ENCODE measurements around the gene RYR1. TPM values are rescaled to one million over a fixed set of nuclear protein-coding genes. Genes with fewer than 3 reads are reported as not detected.

Gene RYR1
- total RNA-seq, 2 experiments from 2014 or later: 0.20 to 1.2 TPM

DNA sequence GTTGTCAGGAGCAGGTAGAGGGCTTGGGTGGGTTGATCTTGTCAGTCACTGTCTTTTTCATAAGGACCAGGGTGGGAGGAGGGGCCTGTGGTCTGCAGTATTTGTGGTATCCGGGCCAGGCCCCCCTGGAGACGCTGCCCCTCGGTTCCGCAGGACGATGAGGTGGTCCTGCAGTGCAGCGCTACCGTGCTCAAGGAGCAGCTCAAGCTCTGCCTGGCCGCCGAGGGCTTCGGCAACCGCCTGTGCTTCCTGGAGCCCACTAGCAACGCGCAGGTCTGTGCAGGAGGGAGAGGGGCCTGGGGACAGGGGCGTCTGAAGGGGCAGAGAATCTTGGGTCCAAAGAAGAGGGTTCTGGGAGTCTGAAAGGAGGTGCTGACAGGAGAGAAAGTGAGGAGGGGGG lies 7.1 kb downstream of the RYR1 start:
- Histone ChIP-seq H3K9me3 (ENCODE audit: control insufficient read depth in 1 of 2, insufficient read depth in 1 of 2, low read length in 2 of 2) (no peaks in the 10 kb centered on the region), H3K4me3 (ENCODE audit: low read length) (no peak overlapping the region), H3K36me3 (ENCODE audit: insufficient read depth, low read length) (no peaks in the 10 kb centered on the region), H3K27me3 (ENCODE audit: control insufficient read depth in 1 of 2, insufficient read depth in 2 of 2, low read length in 2 of 2) (peaks cover 0 to 2% of the 10 kb centered on the region in 2 experiments), H3K4me1 (ENCODE audit: insufficient read depth, low read length) (no peaks in the 10 kb centered on the region), H3K27ac (ENCODE audit: low read depth in 1 of 2, low read length in 2 of 2) (no peak overlapping the region)
- CTCF ChIA-PET: no interaction called here
- Mint-ChIP-seq H3K4me3 (no peak overlapping the region), H3K36me3 (ENCODE audit: low read depth) (no peaks in the 10 kb centered on the region), H3K27ac (no peak overlapping the region), H3K9me3 (no peaks in the 10 kb centered on the region), H3K4me1 (ENCODE audit: low read depth) (no peaks in the 10 kb centered on the region), H3K27me3 (peaks cover 25% of the 10 kb centered on the region)
- intact Hi-C loops (cut with DNase I, micrococcal nuclease): no loop called here
- no peak for DNase-seq
- POLR2A ChIA-PET: no interaction called here
- ATAC-seq (ENCODE audit: poor library complexity): no peak
- TF ChIP-seq, protein P1, sequence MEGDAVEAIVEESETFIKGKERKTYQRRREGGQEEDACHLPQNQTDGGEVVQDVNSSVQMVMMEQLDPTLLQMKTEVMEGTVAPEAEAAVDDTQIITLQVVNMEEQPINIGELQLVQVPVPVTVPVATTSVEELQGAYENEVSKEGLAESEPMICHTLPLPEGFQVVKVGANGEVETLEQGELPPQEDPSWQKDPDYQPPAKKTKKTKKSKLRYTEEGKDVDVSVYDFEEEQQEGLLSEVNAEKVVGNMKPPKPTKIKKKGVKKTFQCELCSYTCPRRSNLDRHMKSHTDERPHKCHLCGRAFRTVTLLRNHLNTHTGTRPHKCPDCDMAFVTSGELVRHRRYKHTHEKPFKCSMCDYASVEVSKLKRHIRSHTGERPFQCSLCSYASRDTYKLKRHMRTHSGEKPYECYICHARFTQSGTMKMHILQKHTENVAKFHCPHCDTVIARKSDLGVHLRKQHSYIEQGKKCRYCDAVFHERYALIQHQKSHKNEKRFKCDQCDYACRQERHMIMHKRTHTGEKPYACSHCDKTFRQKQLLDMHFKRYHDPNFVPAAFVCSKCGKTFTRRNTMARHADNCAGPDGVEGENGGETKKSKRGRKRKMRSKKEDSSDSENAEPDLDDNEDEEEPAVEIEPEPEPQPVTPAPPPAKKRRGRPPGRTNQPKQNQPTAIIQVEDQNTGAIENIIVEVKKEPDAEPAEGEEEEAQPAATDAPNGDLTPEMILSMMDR (IDR thresholded peaks at IDR 0.05): no peak

DNA sequence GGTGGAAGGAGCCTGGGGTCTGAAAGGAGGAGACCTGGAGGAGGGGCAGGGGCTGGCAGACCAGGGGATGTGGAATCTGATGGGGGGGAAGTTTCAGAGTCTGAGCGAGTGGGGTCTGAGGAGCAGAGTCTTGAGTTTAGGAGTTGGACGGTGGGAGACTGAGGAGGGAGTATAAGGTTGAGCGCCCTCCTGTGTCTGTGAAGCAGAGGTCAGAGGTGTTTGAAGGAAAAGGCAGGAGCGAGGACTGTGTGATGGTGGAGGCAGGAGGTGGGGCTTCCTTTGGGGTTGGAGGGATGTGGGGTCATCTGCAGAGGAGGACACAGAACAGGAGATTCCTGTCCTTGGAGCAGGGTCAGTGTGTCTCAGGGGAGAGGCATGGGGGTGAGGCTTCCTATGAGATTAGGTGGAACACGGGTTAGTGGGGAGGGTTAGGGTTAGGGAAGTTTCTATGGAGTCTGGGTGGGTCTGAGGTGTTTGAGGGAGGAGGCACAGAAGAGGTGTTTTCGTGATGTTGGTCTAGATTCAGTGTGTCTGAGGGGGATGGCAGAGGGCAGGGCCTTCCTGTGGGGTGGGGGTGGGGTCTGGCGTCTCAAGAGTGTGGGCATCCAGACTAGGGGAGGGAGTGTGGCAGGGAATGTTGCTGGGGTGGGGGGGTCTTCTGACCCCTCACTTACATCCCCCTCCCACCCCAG lies 8.3 kb downstream of the RYR1 start:
- ChIA-PET CTCF (no interaction called here), POLR2A (no interaction called here)
- no peak overlapping the region for H3K4me3 ChIP-seq (ENCODE audit: low read length)
- no peak overlapping the region for H3K27ac ChIP-seq (ENCODE audit: low read depth in 1 of 2, low read length in 2 of 2)
- TF ChIP-seq, protein P1 (IDR thresholded peaks at IDR 0.05): no peak
- no peaks in the 10 kb centered on the region for H3K36me3 ChIP-seq (ENCODE audit: insufficient read depth, low read length)
- H3K9me3 ChIP-seq (ENCODE audit: control insufficient read depth in 1 of 2, insufficient read depth in 1 of 2, low read length in 2 of 2): no peaks in the 10 kb centered on the region
- H3K4me1 ChIP-seq (ENCODE audit: insufficient read depth, low read length): no peaks in the 10 kb centered on the region
- Mint-ChIP-seq H3K4me1 (ENCODE audit: low read depth) (no peaks in the 10 kb centered on the region), H3K27me3 (peaks cover 20% of the 10 kb centered on the region), H3K4me3 (no peak overlapping the region), H3K9me3 (no peaks in the 10 kb centered on the region), H3K36me3 (ENCODE audit: low read depth) (no peaks in the 10 kb centered on the region), H3K27ac (no peak overlapping the region)
- DNase-seq (peak in 1 of 14 experiments; percentile 13), ATAC-seq (ENCODE audit: poor library complexity) (no peak)
- H3K27me3 ChIP-seq (ENCODE audit: control insufficient read depth in 1 of 2, insufficient read depth in 2 of 2, low read length in 2 of 2): peaks cover 0 to 2% of the 10 kb centered on the region in 2 experiments
- intact Hi-C loops (cut with DNase I, micrococcal nuclease): no loop called here

DNA sequence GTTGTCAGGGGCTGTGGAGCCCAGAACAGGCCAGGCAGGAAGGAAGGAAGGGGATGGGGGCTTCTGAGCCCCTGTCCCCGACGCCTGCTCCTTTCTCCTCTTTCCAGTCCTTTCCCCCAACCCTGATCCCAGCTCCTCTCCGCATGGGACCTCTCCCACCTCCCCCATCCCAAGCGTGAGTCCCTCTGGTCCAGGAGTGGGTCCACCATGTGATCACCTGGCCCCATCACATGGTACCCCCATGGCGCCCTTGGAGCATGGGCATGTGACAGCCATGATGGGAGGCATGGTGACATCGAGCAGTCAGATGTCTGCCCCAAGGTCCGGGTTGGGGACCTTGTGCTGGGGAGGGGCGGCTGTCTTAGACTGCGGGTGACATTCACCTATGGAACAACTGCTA lies 9.2 kb downstream of the RYR1 start:
- H3K4me1 ChIP-seq (ENCODE audit: insufficient read depth, low read length): no peaks in the 10 kb centered on the region
- no peaks in the 10 kb centered on the region for H3K36me3 ChIP-seq (ENCODE audit: insufficient read depth, low read length)
- ATAC-seq (ENCODE audit: poor library complexity) (no peak), DNase-seq (no peak)
- Mint-ChIP-seq H3K27ac (no peak overlapping the region), H3K9me3 (no peaks in the 10 kb centered on the region), H3K36me3 (ENCODE audit: low read depth) (no peaks in the 10 kb centered on the region), H3K27me3 (peaks cover 16% of the 10 kb centered on the region), H3K4me1 (ENCODE audit: low read depth) (no peaks in the 10 kb centered on the region), H3K4me3 (no peak overlapping the region)
- no peaks in the 10 kb centered on the region for H3K9me3 ChIP-seq (ENCODE audit: control insufficient read depth in 1 of 2, insufficient read depth in 1 of 2, low read length in 2 of 2)
- intact Hi-C loops (cut with DNase I, micrococcal nuclease): no loop called here
- ChIA-PET POLR2A (no interaction called here), CTCF (no interaction called here)
- H3K27ac ChIP-seq (ENCODE audit: low read depth in 1 of 2, low read length in 2 of 2): no peak overlapping the region
- H3K27me3 ChIP-seq (ENCODE audit: control insufficient read depth in 1 of 2, insufficient read depth in 2 of 2, low read length in 2 of 2): no peaks in the 10 kb centered on the region
- H3K4me3 ChIP-seq (ENCODE audit: low read length): no peak overlapping the region
- TF ChIP-seq, protein P1 (IDR thresholded peaks at IDR 0.05): no peak

Data from CD4-positive, alpha-beta T cell (primary cell).